Adipocyte (in vitro differentiated cells): Measurements from ENCODE around the gene CCND3.

Experiments used
- DNase-seq: peaks from one replicate; pipeline ENCODE4 v3.0.0-alpha.2; 2015; ENCODE audit warnings: low read depth
- H3K27me3 ChIP-seq: replicated peaks from 2 replicates; pipeline ENCODE4 v1.7.0; 2013; ENCODE audit warnings: mild to moderate bottlenecking, low read length, moderate library complexity; ENCODE audit not compliant: control insufficient read depth, insufficient read depth
- H3K36me3 ChIP-seq: 2 replicates; pipeline ENCODE4 v1.7.0; 2013; ENCODE audit warnings: low read length, mild to moderate bottlenecking, moderate library complexity; ENCODE audit not compliant: control insufficient read depth, insufficient read depth, severe bottlenecking
- H3K4me1 ChIP-seq: 2 replicates; pipeline ENCODE4 v1.7.0; 2013; ENCODE audit warnings: mild to moderate bottlenecking, low read length, moderate library complexity; ENCODE audit not compliant: control insufficient read depth, insufficient read depth
- H3K4me3 ChIP-seq: 2 replicates; pipeline ENCODE4 v1.7.0; 2013; ENCODE audit warnings: mild to moderate bottlenecking, low read length, moderate library complexity
- H3K9ac ChIP-seq: 2 replicates; pipeline ENCODE4 v1.7.0; 2013; ENCODE audit warnings: mild to moderate bottlenecking, low read length, moderate library complexity
- H3K9me3 ChIP-seq: 2 replicates; pipeline ENCODE4 v1.7.0; 2013; ENCODE audit warnings: mild to moderate bottlenecking, low read length, moderate library complexity; ENCODE audit not compliant: control insufficient read depth

Gene CCND3

GRCh38 chr6:41966214-41966920, 24.8 kb upstream of the CCND3 start:
- H3K9ac ChIP-seq = no peak overlapping the region
- DNase-seq = no peak

GRCh38 chr6:41965429-41966213, 24.0 kb upstream of the CCND3 start:
- H3K4me1 ChIP-seq = peaks cover 8% of the 10 kb centered on the region
- no peaks in the 10 kb centered on the region for H3K36me3 ChIP-seq
- no peaks in the 10 kb centered on the region for H3K27me3 ChIP-seq
- no peak overlapping the region for H3K4me3 ChIP-seq
- no peaks in the 10 kb centered on the region for H3K9me3 ChIP-seq
- DNase-seq = no peak
- no peak overlapping the region for H3K9ac ChIP-seq

More at GRCh38 chr6:41966214-41966920, 24.8 kb upstream of the CCND3 start:
- peaks cover 14% of the 10 kb centered on the region for H3K4me1 ChIP-seq
- H3K27me3 ChIP-seq = no peaks in the 10 kb centered on the region
- no peak overlapping the region for H3K4me3 ChIP-seq
- no peaks in the 10 kb centered on the region for H3K36me3 ChIP-seq
- H3K9me3 ChIP-seq = no peaks in the 10 kb centered on the region

- no peak for DNase-seq
- H3K4me1 ChIP-seq = peaks cover 3% of the 10 kb centered on the region
- H3K9ac ChIP-seq = no peak overlapping the region
- H3K9me3 ChIP-seq = no peaks in the 10 kb centered on the region
- H3K4me3 ChIP-seq = no peak overlapping the region
- no peaks in the 10 kb centered on the region for H3K27me3 ChIP-seq
- no peaks in the 10 kb centered on the region for H3K36me3 ChIP-seq
Measured at GRCh38 chr6:41964201-41964887, 22.7 kb upstream of the CCND3 start.

GRCh38 chr6:41963371-41963770, 21.8 kb upstream of the CCND3 start:
- Histone ChIP-seq H3K36me3 (no peaks in the 10 kb centered on the region), H3K9me3 (no peaks in the 10 kb centered on the region)

GRCh38 chr6:41960028-41960427, 18.4 kb upstream of the CCND3 start:
- no peaks in the 10 kb centered on the region for H3K36me3 ChIP-seq
- H3K9ac ChIP-seq = no peak overlapping the region
- no peaks in the 10 kb centered on the region for H3K9me3 ChIP-seq
- H3K4me3 ChIP-seq = no peak overlapping the region
- peaks cover 3% of the 10 kb centered on the region for H3K4me1 ChIP-seq
- DNase-seq = no peak
- H3K27me3 ChIP-seq = no peaks in the 10 kb centered on the region

More at GRCh38 chr6:41963371-41963770, 21.8 kb upstream of the CCND3 start:
- no peak overlapping the region for H3K4me3 ChIP-seq
- peaks cover 3% of the 10 kb centered on the region for H3K4me1 ChIP-seq
- no peak overlapping the region for H3K9ac ChIP-seq
- H3K27me3 ChIP-seq = no peaks in the 10 kb centered on the region
- DNase-seq = no peak

GRCh38 chr6:41958022-41958856, 16.6 kb upstream of the CCND3 start:
- Histone ChIP-seq H3K36me3 (no peaks in the 10 kb centered on the region), H3K9ac (no peak overlapping the region), H3K4me3 (no peak overlapping the region), H3K4me1 (peaks cover 3% of the 10 kb centered on the region), H3K27me3 (no peaks in the 10 kb centered on the region), H3K9me3 (no peaks in the 10 kb centered on the region)
- DNase-seq = no peak

GRCh38 chr6:41957117-41957516, 15.5 kb upstream of the CCND3 start:
- no peak overlapping the region for H3K4me3 ChIP-seq
- H3K36me3 ChIP-seq = no peaks in the 10 kb centered on the region
- H3K4me1 ChIP-seq = peaks cover 3% of the 10 kb centered on the region
- no peaks in the 10 kb centered on the region for H3K27me3 ChIP-seq
- no peak for DNase-seq
- H3K9me3 ChIP-seq = no peaks in the 10 kb centered on the region
- no peak overlapping the region for H3K9ac ChIP-seq

GRCh38 chr6:41955412-41955811, 13.8 kb upstream of the CCND3 start:
- Histone ChIP-seq H3K9me3 (no peaks in the 10 kb centered on the region), H3K9ac (no peak overlapping the region), H3K27me3 (no peaks in the 10 kb centered on the region), H3K36me3 (no peaks in the 10 kb centered on the region), H3K4me3 (no peak overlapping the region), H3K4me1 (no peaks in the 10 kb centered on the region)
- no peak for DNase-seq

GRCh38 chr6:41954668-41955067, 13.1 kb upstream of the CCND3 start:
- no peak overlapping the region for H3K4me3 ChIP-seq
- H3K9me3 ChIP-seq = no peaks in the 10 kb centered on the region
- DNase-seq = no peak
- no peak overlapping the region for H3K9ac ChIP-seq
- no peaks in the 10 kb centered on the region for H3K27me3 ChIP-seq
- H3K4me1 ChIP-seq = no peaks in the 10 kb centered on the region
- H3K36me3 ChIP-seq = no peaks in the 10 kb centered on the region

GRCh38 chr6:41947581-41948220, 6.1 kb upstream of the CCND3 start:
- Histone ChIP-seq H3K9me3 (no peaks in the 10 kb centered on the region), H3K4me1 (peaks cover 13% of the 10 kb centered on the region), H3K4me3 (no peak overlapping the region), H3K9ac (no peak overlapping the region), H3K27me3 (no peaks in the 10 kb centered on the region), H3K36me3 (no peaks in the 10 kb centered on the region)
- no peak for DNase-seq
